HL-60 (cell line): ENCODE data around the gene RAB1B.

ENCODE experiments used
- CTCF ChIP-seq: IDR thresholded peaks from one replicate; pipeline ENCODE4 v1.5.1; 2011; ENCODE audit warnings: low read length, control low read depth, inconsistent platforms; ENCODE audit not compliant: insufficient read depth
- GABPA ChIP-seq: IDR thresholded peaks from 2 replicates; pipeline ENCODE4 v1.6.1; 2012; ENCODE audit warnings: low read depth
- POLR2AphosphoS5 ChIP-seq: IDR thresholded peaks from 2 replicates; pipeline ENCODE4 v1.6.1; 2012; ENCODE audit warnings: low read depth
- REST ChIP-seq: IDR thresholded peaks from 2 replicates; pipeline ENCODE4 v1.6.1; 2012; ENCODE audit warnings: low read depth; ENCODE audit not compliant: insufficient replicate concordance

- TF ChIP-seq CTCF = no peak
- TF ChIP-seq POLR2AphosphoS5 = no peak
- no peak for TF ChIP-seq GABPA
- TF ChIP-seq REST = no peak
Observed at GRCh38 chr11:66232769-66233168, 35.7 kb upstream of the RAB1B start.
